ENCODE results near the gene SLC9A5. TPM values are rescaled to one million over a fixed set of nuclear protein-coding genes. Genes with fewer than 3 reads are reported as not detected.

The SLC9A5 gene
- total and polyA plus RNA-seq, 9 of the 15 experiments (the other 6 are each of a cell fraction or from before 2014, with no cell fraction given) = 0.06 to 3.1 (median 1.2) TPM

DNA sequence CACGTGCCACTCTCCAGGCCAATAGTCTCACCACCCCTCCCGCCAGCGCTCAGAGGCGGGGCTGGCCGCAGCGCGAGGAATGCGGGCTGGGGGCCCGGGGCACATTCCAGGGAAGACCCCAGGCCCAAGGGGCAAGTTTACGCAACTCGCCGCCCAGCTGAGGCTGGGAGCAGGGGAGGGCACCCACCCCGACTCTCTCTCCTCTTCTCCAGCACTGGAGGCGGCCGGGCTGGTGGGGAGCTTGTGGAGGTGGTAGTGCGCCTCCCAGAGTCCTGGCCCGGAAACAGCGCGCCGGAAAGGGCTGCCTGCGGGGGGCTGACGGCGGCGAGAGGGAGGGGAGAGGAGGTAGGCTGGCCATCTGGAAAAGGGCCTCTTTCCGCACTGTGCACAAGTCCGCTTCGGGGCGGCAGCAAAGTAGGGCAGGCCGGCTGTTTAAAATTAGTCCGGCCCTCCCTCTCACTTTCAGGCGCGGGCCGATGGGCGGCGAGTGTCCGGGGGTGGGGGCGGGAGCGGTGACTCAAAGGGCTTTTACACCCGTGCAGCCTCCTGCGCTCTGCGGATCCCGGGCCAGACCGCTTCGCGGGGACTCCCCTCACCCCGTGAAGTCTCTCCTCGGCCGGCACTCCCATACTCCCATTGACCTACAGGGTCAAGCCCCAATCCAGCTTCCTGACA, 2.6 kb upstream of the SLC9A5 start (continued):
- TF ChIP-seq, protein P1, sequence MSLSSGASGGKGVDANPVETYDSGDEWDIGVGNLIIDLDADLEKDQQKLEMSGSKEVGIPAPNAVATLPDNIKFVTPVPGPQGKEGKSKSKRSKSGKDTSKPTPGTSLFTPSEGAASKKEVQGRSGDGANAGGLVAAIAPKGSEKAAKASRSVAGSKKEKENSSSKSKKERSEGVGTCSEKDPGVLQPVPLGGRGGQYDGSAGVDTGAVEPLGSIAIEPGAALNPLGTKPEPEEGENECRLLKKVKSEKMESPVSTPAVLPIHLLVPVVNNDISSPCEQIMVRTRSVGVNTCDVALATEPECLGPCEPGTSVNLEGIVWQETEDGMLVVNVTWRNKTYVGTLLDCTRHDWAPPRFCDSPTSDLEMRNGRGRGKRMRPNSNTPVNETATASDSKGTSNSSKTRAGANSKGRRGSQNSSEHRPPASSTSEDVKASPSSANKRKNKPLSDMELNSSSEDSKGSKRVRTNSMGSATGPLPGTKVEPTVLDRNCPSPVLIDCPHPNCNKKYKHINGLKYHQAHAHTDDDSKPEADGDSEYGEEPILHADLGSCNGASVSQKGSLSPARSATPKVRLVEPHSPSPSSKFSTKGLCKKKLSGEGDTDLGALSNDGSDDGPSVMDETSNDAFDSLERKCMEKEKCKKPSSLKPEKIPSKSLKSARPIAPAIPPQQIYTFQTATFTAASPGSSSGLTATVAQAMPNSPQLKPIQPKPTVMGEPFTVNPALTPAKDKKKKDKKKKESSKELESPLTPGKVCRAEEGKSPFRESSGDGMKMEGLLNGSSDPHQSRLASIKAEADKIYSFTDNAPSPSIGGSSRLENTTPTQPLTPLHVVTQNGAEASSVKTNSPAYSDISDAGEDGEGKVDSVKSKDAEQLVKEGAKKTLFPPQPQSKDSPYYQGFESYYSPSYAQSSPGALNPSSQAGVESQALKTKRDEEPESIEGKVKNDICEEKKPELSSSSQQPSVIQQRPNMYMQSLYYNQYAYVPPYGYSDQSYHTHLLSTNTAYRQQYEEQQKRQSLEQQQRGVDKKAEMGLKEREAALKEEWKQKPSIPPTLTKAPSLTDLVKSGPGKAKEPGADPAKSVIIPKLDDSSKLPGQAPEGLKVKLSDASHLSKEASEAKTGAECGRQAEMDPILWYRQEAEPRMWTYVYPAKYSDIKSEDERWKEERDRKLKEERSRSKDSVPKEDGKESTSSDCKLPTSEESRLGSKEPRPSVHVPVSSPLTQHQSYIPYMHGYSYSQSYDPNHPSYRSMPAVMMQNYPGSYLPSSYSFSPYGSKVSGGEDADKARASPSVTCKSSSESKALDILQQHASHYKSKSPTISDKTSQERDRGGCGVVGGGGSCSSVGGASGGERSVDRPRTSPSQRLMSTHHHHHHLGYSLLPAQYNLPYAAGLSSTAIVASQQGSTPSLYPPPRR (CRISPR knock-in tag; IDR thresholded peaks at IDR 0.05; ENCODE audit: borderline replicate concordance) = no peak
- TF ChIP-seq, protein P2, sequence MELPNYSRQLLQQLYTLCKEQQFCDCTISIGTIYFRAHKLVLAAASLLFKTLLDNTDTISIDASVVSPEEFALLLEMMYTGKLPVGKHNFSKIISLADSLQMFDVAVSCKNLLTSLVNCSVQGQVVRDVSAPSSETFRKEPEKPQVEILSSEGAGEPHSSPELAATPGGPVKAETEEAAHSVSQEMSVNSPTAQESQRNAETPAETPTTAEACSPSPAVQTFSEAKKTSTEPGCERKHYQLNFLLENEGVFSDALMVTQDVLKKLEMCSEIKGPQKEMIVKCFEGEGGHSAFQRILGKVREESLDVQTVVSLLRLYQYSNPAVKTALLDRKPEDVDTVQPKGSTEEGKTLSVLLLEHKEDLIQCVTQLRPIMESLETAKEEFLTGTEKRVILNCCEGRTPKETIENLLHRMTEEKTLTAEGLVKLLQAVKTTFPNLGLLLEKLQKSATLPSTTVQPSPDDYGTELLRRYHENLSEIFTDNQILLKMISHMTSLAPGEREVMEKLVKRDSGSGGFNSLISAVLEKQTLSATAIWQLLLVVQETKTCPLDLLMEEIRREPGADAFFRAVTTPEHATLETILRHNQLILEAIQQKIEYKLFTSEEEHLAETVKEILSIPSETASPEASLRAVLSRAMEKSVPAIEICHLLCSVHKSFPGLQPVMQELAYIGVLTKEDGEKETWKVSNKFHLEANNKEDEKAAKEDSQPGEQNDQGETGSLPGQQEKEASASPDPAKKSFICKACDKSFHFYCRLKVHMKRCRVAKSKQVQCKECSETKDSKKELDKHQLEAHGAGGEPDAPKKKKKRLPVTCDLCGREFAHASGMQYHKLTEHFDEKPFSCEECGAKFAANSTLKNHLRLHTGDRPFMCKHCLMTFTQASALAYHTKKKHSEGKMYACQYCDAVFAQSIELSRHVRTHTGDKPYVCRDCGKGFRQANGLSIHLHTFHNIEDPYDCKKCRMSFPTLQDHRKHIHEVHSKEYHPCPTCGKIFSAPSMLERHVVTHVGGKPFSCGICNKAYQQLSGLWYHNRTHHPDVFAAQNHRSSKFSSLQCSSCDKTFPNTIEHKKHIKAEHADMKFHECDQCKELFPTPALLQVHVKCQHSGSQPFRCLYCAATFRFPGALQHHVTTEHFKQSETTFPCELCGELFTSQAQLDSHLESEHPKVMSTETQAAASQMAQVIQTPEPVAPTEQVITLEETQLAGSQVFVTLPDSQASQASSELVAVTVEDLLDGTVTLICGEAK (IDR thresholded peaks at IDR 0.05) = peak; percentile 59
- TF ChIP-seq, protein P2 (CRISPR knock-in tag; IDR thresholded peaks at IDR 0.05) = no peak
- no peak for TF ChIP-seq ZNF778 (CRISPR knock-in tag; IDR thresholded peaks at IDR 0.05)
- TF ChIP-seq, protein P3, sequence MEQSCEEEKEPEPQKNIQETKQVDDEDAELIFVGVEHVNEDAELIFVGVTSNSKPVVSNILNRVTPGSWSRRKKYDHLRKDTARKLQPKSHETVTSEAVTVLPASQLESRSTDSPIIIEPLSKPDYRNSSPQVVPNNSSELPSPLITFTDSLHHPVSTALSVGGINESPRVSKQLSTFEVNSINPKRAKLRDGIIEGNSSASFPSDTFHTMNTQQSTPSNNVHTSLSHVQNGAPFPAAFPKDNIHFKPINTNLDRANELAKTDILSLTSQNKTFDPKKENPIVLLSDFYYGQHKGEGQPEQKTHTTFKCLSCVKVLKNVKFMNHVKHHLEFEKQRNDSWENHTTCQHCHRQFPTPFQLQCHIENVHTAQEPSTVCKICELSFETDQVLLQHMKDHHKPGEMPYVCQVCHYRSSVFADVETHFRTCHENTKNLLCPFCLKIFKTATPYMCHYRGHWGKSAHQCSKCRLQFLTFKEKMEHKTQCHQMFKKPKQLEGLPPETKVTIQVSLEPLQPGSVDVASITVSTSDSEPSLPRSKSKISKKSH (CRISPR knock-in tag; IDR thresholded peaks at IDR 0.05) = no peak
- TF ChIP-seq MTA1 (IDR thresholded peaks at IDR 0.05; ENCODE audit: borderline replicate concordance) = no peak
- TF ChIP-seq RBM15 (IDR thresholded peaks at IDR 0.05; ENCODE audit: insufficient read depth, low read length) = no peak
- peak; percentile 97 for TF ChIP-seq ZBTB7A (IDR thresholded peaks at IDR 0.05; ENCODE audit: borderline replicate concordance, control insufficient read depth, low read depth, low read length)
- TF ChIP-seq, protein P4, sequence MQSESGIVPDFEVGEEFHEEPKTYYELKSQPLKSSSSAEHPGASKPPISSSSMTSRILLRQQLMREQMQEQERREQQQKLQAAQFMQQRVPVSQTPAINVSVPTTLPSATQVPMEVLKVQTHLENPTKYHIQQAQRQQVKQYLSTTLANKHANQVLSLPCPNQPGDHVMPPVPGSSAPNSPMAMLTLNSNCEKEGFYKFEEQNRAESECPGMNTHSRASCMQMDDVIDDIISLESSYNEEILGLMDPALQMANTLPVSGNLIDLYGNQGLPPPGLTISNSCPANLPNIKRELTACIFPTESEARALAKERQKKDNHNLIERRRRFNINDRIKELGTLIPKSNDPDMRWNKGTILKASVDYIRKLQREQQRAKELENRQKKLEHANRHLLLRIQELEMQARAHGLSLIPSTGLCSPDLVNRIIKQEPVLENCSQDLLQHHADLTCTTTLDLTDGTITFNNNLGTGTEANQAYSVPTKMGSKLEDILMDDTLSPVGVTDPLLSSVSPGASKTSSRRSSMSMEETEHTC (IDR thresholded peaks at IDR 0.05) = no peak
- TF ChIP-seq RBM34 (IDR thresholded peaks at IDR 0.05; ENCODE audit: borderline replicate concordance, insufficient read depth, low read length) = no peak

Measured in K562 (cell line).